Measurements from ENCODE around the gene USP46.

Gene USP46

GRCh38 chr4:52659001-52659721 lies at the start of gene USP46:
Gene USP46 (minus strand): TSS chr4:52659301. CDS start chr4:52659150, 151 bp downstream.
- peak within 1 kb of the TSS; percentile 83 for H3K4me3 ChIP-seq (ENCODE audit: low read depth, low read length)

GRCh38 chr4:52704661-52705060 lies 45.6 kb upstream of the USP46 start:
- no peak overlapping the region for H3K4me3 ChIP-seq (ENCODE audit: low read depth, low read length)
- TF ChIP-seq CTCF (IDR thresholded peaks at IDR 0.05; ENCODE audit: borderline replicate concordance, insufficient read depth, low read depth, low read length), result no peak

More at GRCh38 chr4:52659001-52659721, at the start of gene USP46:
- TF ChIP-seq CTCF (IDR thresholded peaks at IDR 0.05; ENCODE audit: borderline replicate concordance, insufficient read depth, low read depth, low read length), result no peak

- no peak overlapping the region for H3K4me3 ChIP-seq (ENCODE audit: low read depth, low read length)
- TF ChIP-seq CTCF (IDR thresholded peaks at IDR 0.05; ENCODE audit: borderline replicate concordance, insufficient read depth, low read depth, low read length), result no peak
Measured at GRCh38 chr4:52704133-52704532, 45.0 kb upstream of the USP46 start.

GRCh38 chr4:52701207-52701606 lies 42.1 kb upstream of the USP46 start:
- TF ChIP-seq CTCF (IDR thresholded peaks at IDR 0.05; ENCODE audit: borderline replicate concordance, insufficient read depth, low read depth, low read length), result no peak
- H3K4me3 ChIP-seq (ENCODE audit: low read depth, low read length), result no peak overlapping the region

GRCh38 chr4:52694936-52695335 lies 35.8 kb upstream of the USP46 start:
- TF ChIP-seq CTCF (IDR thresholded peaks at IDR 0.05; ENCODE audit: borderline replicate concordance, insufficient read depth, low read depth, low read length), result no peak
- no peak overlapping the region for H3K4me3 ChIP-seq (ENCODE audit: low read depth, low read length)

GRCh38 chr4:52693492-52693891 lies 34.4 kb upstream of the USP46 start:
- no peak for TF ChIP-seq CTCF (IDR thresholded peaks at IDR 0.05; ENCODE audit: borderline replicate concordance, insufficient read depth, low read depth, low read length)
- H3K4me3 ChIP-seq (ENCODE audit: low read depth, low read length), result no peak overlapping the region

GRCh38 chr4:52689096-52689495 lies 30.0 kb upstream of the USP46 start:
- no peak overlapping the region for H3K4me3 ChIP-seq (ENCODE audit: low read depth, low read length)
- no peak for TF ChIP-seq CTCF (IDR thresholded peaks at IDR 0.05; ENCODE audit: borderline replicate concordance, insufficient read depth, low read depth, low read length)
